ENCODE measurements around the gene CMA1.
"Not testable (repeated sequence)": the region's sequence is repeated elsewhere in the genome, so short reads cannot be mapped to it uniquely, and the experiment has no call there.

The CMA1 gene

GRCh38 chr14:24508155-24508840, at the start of gene CMA1:
Gene CMA1 (minus strand): TSS chr14:24508265. CDS start chr14:24508235, 30 bp downstream.
- no peak for DNase-seq

GRCh38 chr14:24556756-24557155, 48.7 kb upstream of the CMA1 start:
- no peak for DNase-seq

GRCh38 chr14:24549064-24549463, 41.0 kb upstream of the CMA1 start:
- not testable (repeated sequence) for DNase-seq

GRCh38 chr14:24542346-24542936, 34.4 kb upstream of the CMA1 start:
- DNase-seq, result no peak

GRCh38 chr14:24535737-24536136, 27.7 kb upstream of the CMA1 start:
- peak; percentile 4 for DNase-seq

GRCh38 chr14:24534286-24534685, 26.2 kb upstream of the CMA1 start:
- no peak for DNase-seq

GRCh38 chr14:24525877-24526620, 18.0 kb upstream of the CMA1 start:
- DNase-seq, result not testable (repeated sequence)

- DNase-seq, result no peak
These were observed 10.8 kb upstream of the CMA1 start for GRCh38 chr14:24518851-24519250.

GRCh38 chr14:24514209-24514608, 6.1 kb upstream of the CMA1 start:
- no peak for DNase-seq

- peak; percentile 17 for DNase-seq
These were observed 4.9 kb upstream of the CMA1 start for GRCh38 chr14:24513009-24513408.

GRCh38 chr14:24506443-24506842, 1.6 kb downstream of the CMA1 start:
- DNase-seq, result no peak

GRCh38 chr14:24504425-24504950, 3.6 kb downstream of the CMA1 start:
- peak; percentile 12 for DNase-seq

- DNase-seq, result not testable (repeated sequence)
These were observed 16.3 kb downstream of the CMA1 start for GRCh38 chr14:24491586-24492408.

GRCh38 chr14:24483604-24484252, 24.3 kb downstream of the CMA1 start:
- DNase-seq, result peak; percentile 19

GRCh38 chr14:24482699-24483303, 25.3 kb downstream of the CMA1 start:
- DNase-seq, result not testable (repeated sequence)

GRCh38 chr14:24481622-24482324, 26.3 kb downstream of the CMA1 start:
- DNase-seq, result peak; percentile 40

GRCh38 chr14:24479999-24480398, 28.1 kb downstream of the CMA1 start:
- DNase-seq, result not testable (repeated sequence)

GRCh38 chr14:24475261-24475660, 32.8 kb downstream of the CMA1 start:
- no peak for DNase-seq

- DNase-seq, result no peak
These were observed 34.9 kb downstream of the CMA1 start for GRCh38 chr14:24473211-24473610.

- DNase-seq, result not testable (repeated sequence)
These were observed 37.6 kb downstream of the CMA1 start for GRCh38 chr14:24470450-24470849.

GRCh38 chr14:24465805-24466204, 42.3 kb downstream of the CMA1 start:
- DNase-seq, result no peak
